Raji (cell line): ENCODE measurements around the gene CDK5RAP2.

Experiments
- POLR2A ChIP-seq: IDR thresholded peaks from 2 replicates; pipeline ENCODE4 v1.6.1; 2011; ENCODE audit warnings: low read depth, low read length, control low read depth; ENCODE audit not compliant: insufficient read depth

The CDK5RAP2 gene

DNA sequence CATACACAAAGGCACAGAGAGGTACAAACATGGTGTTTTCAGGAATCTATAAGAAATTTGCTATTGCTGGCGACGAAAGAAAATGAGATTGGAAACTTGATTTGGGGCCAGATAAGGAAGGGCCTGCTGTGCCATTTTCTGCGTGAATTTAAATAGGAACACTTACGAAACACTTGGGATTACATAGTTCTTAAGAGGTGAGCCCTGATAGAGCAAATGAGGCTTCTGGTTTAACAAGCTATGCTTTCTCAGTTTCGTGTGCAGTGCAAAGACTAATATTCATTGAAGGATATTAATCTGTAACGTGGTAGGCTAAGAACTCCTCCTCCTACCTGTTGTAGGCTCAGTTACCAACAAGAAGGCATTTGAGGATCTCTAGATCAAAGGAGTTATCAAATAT lies 93.1 kb downstream of the CDK5RAP2 start:
- no peak for TF ChIP-seq POLR2A

DNA sequence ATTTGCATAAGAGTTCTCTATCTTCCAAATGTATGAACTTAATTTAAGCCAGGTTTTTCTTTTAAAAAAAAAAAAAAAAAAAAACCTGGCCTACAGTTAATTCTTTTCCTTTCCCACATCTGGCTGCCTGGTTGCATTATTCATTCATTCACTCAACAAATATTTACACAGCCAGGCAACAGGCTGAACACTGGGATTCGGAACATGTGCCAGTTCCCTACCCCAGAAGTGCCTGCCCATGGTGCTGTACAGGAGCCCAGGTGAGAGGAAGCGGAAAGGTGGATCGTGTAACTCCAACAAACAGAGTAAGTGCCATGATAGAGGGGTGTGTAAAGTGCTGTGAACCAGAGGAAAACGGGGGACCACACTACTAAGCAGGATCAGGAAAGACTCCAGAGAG lies 93.6 kb downstream of the CDK5RAP2 start:
- no peak for TF ChIP-seq POLR2A

DNA sequence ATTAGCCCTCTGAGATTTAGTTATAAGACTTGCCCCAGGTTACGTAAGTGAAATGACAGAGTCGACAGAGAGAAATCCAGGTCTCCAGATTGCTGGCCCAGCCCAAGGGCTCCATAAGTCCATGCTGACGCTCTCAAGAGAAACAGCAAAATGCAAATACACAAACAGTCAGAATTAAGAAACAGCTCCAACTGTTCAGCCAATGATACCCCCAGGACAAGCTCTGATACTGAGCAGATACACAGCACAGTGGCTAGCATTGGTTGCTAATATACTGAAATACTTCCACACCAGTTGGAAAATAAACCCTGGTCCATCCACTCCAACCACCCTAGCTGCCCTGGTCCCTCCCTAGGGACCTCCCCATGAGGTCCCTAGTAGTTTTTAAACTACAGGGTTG lies 94.2 kb downstream of the CDK5RAP2 start:
- TF ChIP-seq POLR2A, result no peak

DNA sequence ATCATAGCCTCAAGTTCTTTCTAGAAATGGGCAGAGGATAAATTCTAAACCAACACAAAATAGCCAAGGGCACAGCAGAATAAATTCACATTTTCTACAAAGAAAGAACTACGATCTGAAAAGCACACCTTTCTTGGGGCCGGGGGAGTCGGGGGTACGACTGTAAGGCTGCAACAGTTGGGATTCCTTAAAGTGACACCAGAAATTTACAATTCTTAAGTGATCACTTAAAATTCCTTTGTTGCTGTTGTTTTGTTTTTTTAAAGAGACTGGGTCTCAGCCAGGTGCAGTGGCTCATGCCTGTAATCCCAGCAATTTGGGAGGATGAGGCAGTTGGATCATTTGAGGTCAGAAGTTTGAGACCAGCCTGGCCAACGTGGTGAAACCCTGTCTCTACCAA lies 95.8 kb downstream of the CDK5RAP2 start:
- TF ChIP-seq POLR2A, result no peak

DNA sequence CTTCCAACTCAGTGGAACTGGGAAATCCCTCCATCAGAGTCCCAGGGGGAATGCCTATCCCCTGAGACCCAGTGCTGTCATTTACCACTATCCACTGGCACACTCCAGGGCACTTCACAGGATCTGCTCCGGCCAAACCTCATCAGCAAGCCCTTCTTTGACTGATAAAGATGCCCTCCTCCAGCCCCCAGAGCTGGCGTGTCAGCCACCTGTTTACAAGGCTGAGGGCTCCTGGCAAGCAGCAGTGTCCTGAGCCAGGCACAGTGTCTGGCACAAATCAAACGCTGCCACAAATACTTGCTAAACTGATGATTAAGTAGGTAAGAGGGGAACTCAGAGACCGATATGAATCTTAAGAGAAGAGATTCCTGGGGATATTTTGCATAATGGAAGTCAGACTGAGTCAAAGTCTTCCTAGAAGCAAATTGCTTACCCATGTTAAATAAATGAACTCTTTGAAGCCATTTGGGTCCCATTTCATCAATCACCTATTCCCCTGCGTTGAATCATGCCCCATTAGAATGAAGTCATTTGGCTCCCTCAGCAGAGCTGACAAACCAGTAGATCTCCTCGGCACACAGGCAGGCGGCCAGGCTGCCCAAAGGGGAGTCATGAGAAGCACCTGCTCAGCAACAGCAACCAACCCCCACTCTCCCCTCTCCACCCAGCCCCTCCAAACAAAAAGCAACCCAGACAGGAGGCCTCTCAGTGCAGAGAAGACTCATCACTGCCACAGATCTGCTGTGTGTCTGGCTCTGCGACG lies 97.4 kb downstream of the CDK5RAP2 start:
- TF ChIP-seq POLR2A, result no peak

DNA sequence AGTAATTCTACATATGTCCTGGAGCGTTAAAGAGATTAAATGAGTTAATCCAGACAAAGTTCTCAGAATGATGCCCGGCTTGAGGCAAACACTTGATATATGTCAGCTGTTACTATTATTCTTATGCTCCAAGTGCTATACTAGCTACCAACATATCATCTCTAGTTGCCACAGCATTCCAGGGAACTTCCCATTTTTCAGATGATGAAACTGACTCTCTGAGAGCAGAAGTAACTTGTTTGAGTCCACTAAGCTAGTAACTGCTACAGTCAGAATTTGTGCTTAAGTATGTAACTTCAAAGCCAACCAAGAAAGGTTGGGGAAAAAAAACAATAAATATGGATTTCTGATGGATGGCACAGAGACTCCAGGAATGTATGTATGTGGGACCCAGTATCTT lies 98.1 kb downstream of the CDK5RAP2 start:
- TF ChIP-seq POLR2A, result no peak

DNA sequence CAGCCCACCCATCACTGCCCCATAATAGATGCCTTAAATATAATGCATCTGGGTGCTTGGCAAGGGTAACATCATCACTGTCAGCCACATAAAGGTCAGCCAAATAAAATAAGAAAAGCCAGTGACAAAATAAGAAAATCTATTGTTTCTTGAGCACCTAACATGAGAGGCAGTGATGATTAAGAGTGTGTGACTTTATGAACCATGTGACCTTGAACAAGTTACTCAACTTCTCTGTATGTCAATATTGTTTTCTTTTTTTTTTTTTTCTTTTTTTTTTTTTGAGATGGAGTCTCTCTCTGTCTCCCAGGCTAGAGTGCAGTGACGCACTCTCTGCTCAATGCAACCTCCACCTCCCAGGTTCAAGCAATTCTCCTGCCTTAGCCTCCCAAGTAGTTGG lies 98.7 kb downstream of the CDK5RAP2 start:
- TF ChIP-seq POLR2A, result no peak

DNA sequence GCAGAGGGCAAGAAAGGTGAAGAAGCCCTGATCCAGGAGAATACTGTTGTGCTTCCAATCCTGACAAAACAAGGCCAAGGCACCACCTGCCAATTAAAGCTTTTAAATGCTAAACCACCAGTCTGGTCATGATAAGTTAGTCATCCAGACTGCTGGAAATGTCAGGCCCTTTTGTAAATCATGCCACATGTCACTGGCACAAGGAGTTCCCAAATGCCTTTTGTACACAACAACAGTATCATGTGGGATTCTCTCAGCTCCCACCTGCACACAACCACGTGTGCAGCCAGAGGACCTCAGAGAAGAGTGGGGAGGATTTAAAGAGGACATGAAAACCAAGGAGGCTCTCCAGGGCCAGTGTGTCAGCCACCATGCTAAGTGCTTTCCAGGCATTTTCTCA lies 99.3 kb downstream of the CDK5RAP2 start:
- no peak for TF ChIP-seq POLR2A

DNA sequence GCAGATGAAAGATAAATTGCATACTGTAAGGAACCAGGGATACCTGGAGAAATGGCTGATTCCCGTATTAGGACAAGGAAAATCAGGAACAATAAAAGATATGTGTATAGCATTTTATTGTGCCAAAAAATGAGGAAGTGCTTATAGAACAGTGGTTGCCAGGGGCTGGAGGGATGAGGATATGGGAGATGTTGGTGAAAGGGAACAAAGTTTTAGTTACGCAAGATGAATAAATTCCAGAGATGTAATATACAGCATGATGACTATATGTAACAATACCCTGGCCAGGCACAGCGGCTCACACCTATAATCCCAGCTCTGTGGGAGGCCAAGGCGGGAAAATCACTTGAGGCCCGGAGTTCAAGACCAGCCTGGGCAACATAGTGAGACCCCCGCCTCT lies 101.8 kb downstream of the CDK5RAP2 start:
- no peak for TF ChIP-seq POLR2A

DNA sequence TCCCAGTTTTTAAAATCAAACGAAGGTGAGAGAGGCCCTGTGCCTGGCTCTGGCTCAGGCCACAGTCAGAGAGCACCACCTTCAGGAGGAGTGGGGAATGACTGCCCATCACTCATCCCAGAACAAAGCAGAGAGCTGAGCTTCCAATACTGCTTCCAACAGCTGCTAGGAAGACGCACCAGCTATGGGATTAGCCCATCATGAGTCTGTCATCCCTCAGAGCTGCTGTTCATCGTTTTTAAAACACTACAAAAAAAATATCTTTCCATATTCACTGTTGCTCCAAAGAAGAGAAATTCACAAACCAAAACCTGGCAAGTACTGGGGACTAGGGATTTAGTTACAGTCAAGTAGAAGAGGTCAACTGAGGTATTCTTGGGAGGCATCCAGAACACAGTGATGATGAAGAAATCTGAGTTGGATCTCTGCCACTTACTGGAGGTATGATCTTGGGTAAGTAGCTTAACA lies 102.4 kb downstream of the CDK5RAP2 start:
- TF ChIP-seq POLR2A, result no peak

DNA sequence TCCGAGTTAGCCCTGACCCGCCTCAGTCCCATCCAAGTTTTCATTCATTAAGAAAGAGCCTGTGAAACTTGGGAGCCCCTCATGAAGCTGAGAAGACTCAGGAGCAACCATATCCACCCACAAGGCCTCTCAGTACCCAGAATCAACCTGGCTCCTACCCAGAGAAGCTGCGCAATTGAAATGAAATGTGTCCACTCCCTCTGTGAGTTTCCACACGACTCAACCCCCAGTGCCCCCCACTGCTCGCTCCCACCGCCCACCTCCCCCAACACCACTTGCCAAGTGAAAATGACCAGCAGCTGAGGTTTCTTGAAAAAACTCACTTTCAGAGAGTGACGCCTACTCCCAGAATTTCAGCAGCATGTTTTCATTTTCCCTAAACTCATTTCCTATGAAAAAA lies 104.6 kb downstream of the CDK5RAP2 start:
- TF ChIP-seq POLR2A, result no peak

DNA sequence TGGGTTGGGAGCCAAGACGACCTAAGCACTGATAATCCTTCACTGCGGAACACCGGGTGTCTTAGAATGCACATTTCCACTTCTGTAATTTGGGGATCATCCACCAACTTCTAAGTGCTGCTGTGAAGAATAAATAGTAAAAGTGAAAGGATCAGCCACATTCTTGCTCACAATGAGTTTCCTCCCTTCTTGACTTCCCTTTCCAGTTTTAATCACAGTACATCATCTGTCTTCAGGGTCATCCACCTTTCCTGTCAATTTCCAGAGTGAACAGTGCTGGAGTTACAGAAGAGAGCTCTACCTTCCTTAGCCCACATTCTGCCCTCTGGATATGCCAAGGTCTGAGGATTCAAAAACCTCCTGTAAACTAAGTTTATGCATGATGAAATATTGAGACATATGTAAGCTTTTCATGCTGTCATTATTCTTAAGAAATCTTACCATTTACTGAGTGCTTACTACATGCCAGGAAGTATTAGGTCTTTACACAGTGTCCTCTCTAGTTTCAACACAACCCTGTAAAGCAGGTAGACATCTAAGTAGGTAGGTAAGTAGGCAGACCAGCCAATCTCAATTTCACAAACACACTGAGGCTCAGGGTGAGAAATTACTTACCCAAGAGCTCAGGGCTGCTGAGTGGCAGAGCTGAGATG lies 105.2 kb downstream of the CDK5RAP2 start:
- TF ChIP-seq POLR2A, result no peak

DNA sequence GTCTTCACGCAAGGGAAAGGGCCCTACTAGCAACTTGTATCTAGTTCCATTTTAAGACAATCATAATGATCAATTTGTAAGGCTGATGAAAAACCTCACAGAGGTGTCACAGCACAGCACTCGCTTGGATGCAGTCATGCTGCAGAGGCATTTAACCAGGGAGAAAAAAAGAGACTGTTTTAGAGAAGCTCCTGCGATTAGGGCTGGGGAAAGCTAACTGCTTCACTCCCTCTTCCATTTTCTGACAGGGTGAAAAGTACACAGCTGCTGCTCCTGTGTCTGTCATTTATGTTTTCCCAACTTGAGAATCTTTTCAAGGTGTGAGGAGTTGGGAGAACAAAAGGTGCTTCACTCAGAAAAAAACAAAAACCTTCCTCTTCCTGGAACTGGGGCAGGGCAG lies 106.4 kb downstream of the CDK5RAP2 start:
- TF ChIP-seq POLR2A, result no peak

DNA sequence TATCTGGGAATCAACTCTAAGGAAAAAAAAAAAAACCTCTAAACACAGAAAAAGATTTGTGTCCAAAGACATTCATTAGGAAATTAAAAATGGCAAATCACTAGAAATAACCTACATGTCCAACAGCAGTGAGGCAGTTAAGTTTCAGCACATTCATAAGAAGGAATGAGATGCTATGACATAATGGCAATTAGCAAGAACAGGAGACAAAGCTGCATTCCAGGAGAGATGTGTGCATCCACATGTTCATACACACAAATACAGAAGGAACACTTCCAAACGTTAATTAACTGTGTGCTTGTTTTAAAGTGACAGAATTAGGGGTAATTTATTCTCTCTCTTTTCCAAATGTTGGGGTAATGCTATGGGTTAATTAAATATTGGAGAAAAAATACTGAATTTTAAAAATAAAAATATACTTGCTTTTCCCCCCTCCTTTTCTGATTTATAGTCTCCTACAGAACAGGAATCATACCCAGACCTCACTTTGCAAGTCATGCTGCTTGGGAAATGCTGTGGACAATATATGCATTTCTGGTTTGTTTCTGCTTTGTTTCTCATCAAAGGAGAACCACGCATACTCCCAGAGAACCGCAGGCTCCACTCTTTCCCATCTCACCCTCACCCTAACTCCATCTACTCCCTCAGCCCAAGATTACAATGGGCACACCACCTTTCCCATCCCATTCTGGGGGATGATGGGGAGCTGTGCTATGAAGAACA lies 114.1 kb downstream of the CDK5RAP2 start:
- no peak for TF ChIP-seq POLR2A

DNA sequence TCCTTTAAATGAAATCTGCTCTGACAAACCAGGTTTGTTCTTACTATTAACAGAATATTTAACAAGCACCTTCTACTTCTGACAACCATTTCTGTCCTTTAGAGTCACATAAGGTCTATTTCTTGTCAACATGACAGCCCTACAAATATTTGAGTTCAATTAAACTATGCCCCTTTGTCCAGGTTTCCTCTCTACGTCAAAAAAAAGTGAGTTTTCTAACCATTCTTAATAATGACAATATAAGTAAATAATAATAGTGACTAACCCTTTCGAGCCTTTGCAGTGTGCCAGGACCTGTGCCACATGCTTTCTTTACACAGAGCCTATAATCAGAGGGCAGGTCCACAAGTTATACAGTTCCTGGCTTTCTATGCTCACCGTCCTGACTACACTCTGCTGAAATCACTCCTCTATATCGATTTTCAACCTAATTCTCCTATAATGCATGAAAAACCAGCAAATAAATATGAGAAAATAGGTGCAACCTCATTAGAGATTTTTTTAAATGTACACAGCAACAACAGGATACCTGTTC lies 115.0 kb downstream of the CDK5RAP2 start:
- TF ChIP-seq POLR2A, result no peak
